HCT116 (cell line): ENCODE results near the gene ZFP36L2. TPM values are rescaled to one million over a fixed set of nuclear protein-coding genes. Genes with fewer than 3 reads are reported as not detected.

Experiments used
- ATAC-seq: fragments of 200-7000 bp; cut with Tn5 transposase; 2 replicates; pipeline ENCODE4 v1.9.1; 2020; ENCODE audit warnings: mild to moderate bottlenecking, moderate library complexity
- BruUV-seq: library from RNA; stranded (reverse); fragments of 400-500 nt; replicated peaks from 2 replicates; lab custom pipeline; 2021; lab: Mats Ljungman, UMichigan
- CTCF ChIA-PET: fragments of 300-600 bp; sonication (Branson Sonifier 250); formaldehyde crosslinking; loops from one replicate; lab custom pipeline; 2021; ENCODE audit warnings: antibody characterized with exemption; lab: Charles Lee
- POLR2A ChIA-PET: fragments of 300-600, 350-600 bp; sonication (Branson Sonifier 250); formaldehyde crosslinking; loops from one replicate; lab custom pipeline; 2021; ENCODE audit warnings: antibody characterized with exemption; lab: Charles Lee
- RAD21 ChIA-PET, 2 experiments: fragments of 300-600 bp; sonication (Branson Sonifier 250); formaldehyde crosslinking; loops; one replicate each; lab custom pipeline; 2023; ENCODE audit warnings: low total read pairs in 2 of 2; ENCODE audit not compliant: uncharacterized antibody in 2 of 2, unreplicated experiment in 2 of 2, low non-redundant PET in 1 of 2; lab: Charles Lee
- DNase-seq: peaks from one replicate; pipeline ENCODE4 v3.0.0-alpha.2; 2010; ENCODE audit warnings: low read depth, low spot score
- H2AFZ ChIP-seq: fragments of 200-600 bp; shearing (Covaris generic), sonication (generic); 2 replicates; pipeline ENCODE4 v1.6.1; 2017; ENCODE audit warnings: low read depth, mixed run types, mixed read lengths, antibody characterized with exemption, low read length; ENCODE audit not compliant: poor library complexity, severe bottlenecking
- H3K27ac ChIP-seq: 2 replicates; pipeline ENCODE4 v1.5.1; 2012; ENCODE audit warnings: low read depth, low read length
- H3K27me3 ChIP-seq: fragments of 200-600 bp; sonication (generic); 2 replicates; pipeline ENCODE4 v1.6.1; 2016; ENCODE audit warnings: mixed run types, low read length, mixed read lengths; ENCODE audit not compliant: insufficient read depth
- H3K36me3 ChIP-seq, 2 experiments: fragments of 200-500 bp in 1 of 2; fragments of 200-600 bp in 1 of 2; sonication (Bioruptor generic) in 1 of 2; sonication (generic) in 1 of 2; 2 replicates each; pipeline versions ENCODE4 v1.5.1 to v1.6.1; 2014 to 2016; ENCODE audit warnings: low read length in 2 of 2, inconsistent platforms in 1 of 2, mixed read lengths in 1 of 2, mixed run types in 1 of 2; ENCODE audit not compliant: insufficient read depth in 2 of 2, control insufficient read depth in 1 of 2
- H3K4me1 ChIP-seq, 2 experiments: fragments of 200-600 bp in 1 of 2; sonication (generic) in 1 of 2; 2 replicates each; pipeline versions ENCODE4 v1.5.1 to v1.6.1; 2012 to 2017; ENCODE audit warnings: low read length in 2 of 2, inconsistent platforms in 1 of 2, mild to moderate bottlenecking in 1 of 2, mixed read lengths in 1 of 2, mixed run types in 1 of 2, moderate library complexity in 1 of 2; ENCODE audit not compliant: insufficient read depth in 2 of 2, control insufficient read depth in 1 of 2
- H3K4me2 ChIP-seq: fragments of 200-600 bp; sonication (generic); 2 replicates; pipeline ENCODE4 v1.6.1; 2017; ENCODE audit warnings: mixed run types, low read length, mixed read lengths
- H3K4me3 ChIP-seq, 2 experiments: fragments of 200-600 bp in 1 of 2; sonication (generic) in 1 of 2; replicated peaks in 1 of 2; 2 replicates each; pipeline ENCODE4 v1.5.1; 2011 to 2016; ENCODE audit warnings: low read length in 2 of 2, control low read depth in 1 of 2, low read depth in 1 of 2, mild to moderate bottlenecking in 1 of 2, mixed read lengths in 1 of 2, mixed run types in 1 of 2
- H3K79me2 ChIP-seq: fragments of 200-600 bp; sonication (generic); 2 replicates; pipeline ENCODE4 v1.6.1; 2017; ENCODE audit warnings: mild to moderate bottlenecking, mixed run types, low read length, moderate library complexity, mixed read lengths; ENCODE audit not compliant: insufficient read depth
- H3K9ac ChIP-seq: fragments of 200-600 bp; sonication (generic); 2 replicates; pipeline ENCODE4 v1.6.1; 2016; ENCODE audit warnings: low read length, mixed read lengths
- H3K9me2 ChIP-seq: fragments of 200-600 bp; sonication (generic), shearing (Covaris generic); 2 replicates; pipeline ENCODE4 v1.6.1; 2017; ENCODE audit warnings: mixed run types, mild to moderate bottlenecking, moderate library complexity; ENCODE audit not compliant: insufficient read depth
- H3K9me3 ChIP-seq, 2 experiments: fragments of 200-500 bp in 1 of 2; fragments of 200-600 bp in 1 of 2; sonication (Bioruptor generic) in 1 of 2; sonication (generic) in 1 of 2; 2 replicates each; pipeline ENCODE4 v1.6.1; 2014 to 2017; ENCODE audit warnings: low read length in 2 of 2, mixed read lengths in 2 of 2, inconsistent platforms in 1 of 2, low read depth in 1 of 2, mild to moderate bottlenecking in 1 of 2, mixed run types in 1 of 2, moderate library complexity in 1 of 2; ENCODE audit not compliant: control insufficient read depth in 1 of 2, insufficient read depth in 1 of 2
- H4K20me1 ChIP-seq: fragments of 200-600 bp; sonication (generic), shearing (Covaris generic); 2 replicates; pipeline ENCODE4 v1.6.1; 2017; ENCODE audit warnings: mixed run types, mild to moderate bottlenecking, moderate library complexity; ENCODE audit not compliant: insufficient read depth
- CBX3 ChIP-seq: IDR thresholded peaks from 2 replicates; pipeline ENCODE4 v1.6.1; 2012; ENCODE audit warnings: low read depth
- CEBPB ChIP-seq: IDR thresholded peaks from 2 replicates; pipeline ENCODE4 v1.6.1; 2012; ENCODE audit warnings: low read depth
- CTCF ChIP-seq, 3 experiments: fragments of 200-600 bp in 1 of 3; sonication (generic) in 1 of 3; IDR thresholded peaks in 2 of 3; conservative IDR thresholded peaks in 1 of 3; 2 replicates each; pipeline ENCODE4 v1.5.1; 2012 to 2017; ENCODE audit warnings: low read depth in 2 of 3, low read length in 2 of 3, antibody characterized with exemption in 1 of 3, borderline replicate concordance in 1 of 3, control low read depth in 1 of 3, mild to moderate bottlenecking in 1 of 3, mixed read lengths in 1 of 3, mixed run types in 1 of 3, moderate library complexity in 1 of 3; ENCODE audit not compliant: insufficient read depth in 1 of 3
- MAX ChIP-seq: IDR thresholded peaks from 2 replicates; pipeline ENCODE4 v1.6.1; 2012
- POLR2A ChIP-seq: IDR thresholded peaks from 2 replicates; pipeline ENCODE4 v1.7.0; 2011; ENCODE audit warnings: borderline replicate concordance; ENCODE audit not compliant: insufficient read depth, insufficient read length; ENCODE audit errors: extremely low read depth
- SP1 ChIP-seq: IDR thresholded peaks from 2 replicates; pipeline ENCODE4 v1.6.1; 2012; ENCODE audit warnings: low read depth
- TCF7L2 ChIP-seq: IDR thresholded peaks from 2 replicates; pipeline ENCODE4 v1.7.0; 2011; ENCODE audit warnings: borderline replicate concordance, inconsistent platforms; ENCODE audit not compliant: insufficient read depth, insufficient read length; ENCODE audit errors: extremely low read depth
- YY1 ChIP-seq: IDR thresholded peaks from 2 replicates; pipeline ENCODE4 v1.6.1; 2011; ENCODE audit warnings: low read length, low read depth, moderate library complexity, mild to moderate bottlenecking; ENCODE audit not compliant: insufficient replicate concordance; ENCODE audit errors: extremely low read depth
- ZNF274 ChIP-seq: fragments of 200-500 bp; sonication (Bioruptor generic); IDR thresholded peaks from 2 replicates; pipeline ENCODE4 v1.6.1; 2014; ENCODE audit warnings: mild to moderate bottlenecking, low read depth, low read length, inconsistent platforms
- intact Hi-C: fragments of 100-400 bp; cut with micrococcal nuclease; formaldehyde crosslinking; loops from 2 replicates; pipeline ENCODE4 v1.10.0; 2022
- total RNA-seq: library from RNA; stranded (reverse); gene quantifications from one replicate; pipeline ENCODE4 v1.2.1, GENCODE V29; 2021; ENCODE audit not compliant: unreplicated experiment
- TF ChIP-seq, protein P1 (sequence below): IDR thresholded peaks from 2 replicates; pipeline ENCODE4 v1.6.1; 2012

ZFP36L2 gene
- total RNA-seq, 1 experiment from 2014 or later: 30.3 TPM

GRCh38 chr2:43193652-43194120 is 32.7 kb downstream of the ZFP36L2 start:
- BruUV-seq: no TSS peak
- Histone ChIP-seq H3K4me2 (peak overlapping the region; percentile 55), H3K27ac (peak overlapping the region; percentile 25; the same call in 1 of the 2 replicates), H3K9me2 (no peaks in the 10 kb centered on the region), H3K9me3 (no peaks in the 10 kb centered on the region), H3K9ac (0 out of 2 replicates have a peak overlapping the region, but pooled peaks have one; percentile 1), H3K27me3 (no peaks in the 10 kb centered on the region), H2AFZ (no peak overlapping the region), H3K4me3 (no peak overlapping the region), H3K79me2 (no peaks in the 10 kb centered on the region), H3K36me3 (no peaks in the 10 kb centered on the region), H3K4me1 (peaks cover 27 to 34% of the 10 kb centered on the region in 2 experiments), H4K20me1 (no peaks in the 10 kb centered on the region)
- no peak for TF ChIP-seq CBX3
- TF ChIP-seq ZNF274: no peak
- no peak for TF ChIP-seq MAX
- no peak for TF ChIP-seq SP1
- no peak for TF ChIP-seq POLR2A
- TF ChIP-seq TCF7L2: no peak
- TF ChIP-seq CEBPB: no peak
- TF ChIP-seq CTCF (IDR thresholded peaks at IDR 0.05 in 2 of 3, conservative IDR thresholded peaks at IDR 0.05 in 1 of 3; ENCODE audit: borderline replicate concordance in 1 of 3, insufficient read depth in 1 of 3, low read depth in 2 of 3, low read length in 2 of 3): no peak
- TF ChIP-seq YY1: no peak
- TF ChIP-seq, protein P1, sequence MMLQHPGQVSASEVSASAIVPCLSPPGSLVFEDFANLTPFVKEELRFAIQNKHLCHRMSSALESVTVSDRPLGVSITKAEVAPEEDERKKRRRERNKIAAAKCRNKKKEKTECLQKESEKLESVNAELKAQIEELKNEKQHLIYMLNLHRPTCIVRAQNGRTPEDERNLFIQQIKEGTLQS: no peak
- ATAC-seq: no peak
- intact Hi-C loops: no loop called here
- POLR2A ChIA-PET: no interaction called here
- DNase-seq: no peak
- RAD21 ChIA-PET: no interaction called here
- CTCF ChIA-PET: no interaction called here
